ENCODE data around the gene TMX2. TPM values are rescaled to one million over a fixed set of nuclear protein-coding genes. Genes with fewer than 3 reads are reported as not detected.

Gene TMX2
- total and polyA plus RNA-seq, 10 of the 15 experiments (the other 5 are each of a cell fraction or from before 2014, with no cell fraction given), result 64.3 to 134 (median 91.6) TPM

- Histone ChIP-seq H4K20me1 (ENCODE audit: control insufficient read depth, insufficient read depth) (peaks cover 7% of the 10 kb centered on the region; the same call in 1 of the 2 replicates), H3K4me3 (no peak overlapping the region; the same call in 1 of the 2 replicates), H3K27ac (ENCODE audit: control insufficient read depth, insufficient read depth) (no peak overlapping the region), H3K36me3 (ENCODE audit: control insufficient read depth in 2 of 2, insufficient read depth in 2 of 2, low read length in 1 of 2) (peaks cover 5 to 25% of the 10 kb centered on the region in 2 experiments), H3K9me3 (replicated peaks; ENCODE audit: control insufficient read depth, insufficient read depth, low read length) (no peaks in the 10 kb centered on the region), H3K9ac (ENCODE audit: control insufficient read depth, insufficient read depth, low read length) (no peak overlapping the region), H2AFZ (ENCODE audit: control insufficient read depth, low read depth, low read length) (no peak overlapping the region), H3K27me3 (replicated peaks in 1 of 2; ENCODE audit: control insufficient read depth in 2 of 2, insufficient read depth in 2 of 2, low read length in 1 of 2) (no peaks in the 10 kb centered on the region), H3K4me2 (ENCODE audit: control insufficient read depth, insufficient read depth) (peak overlapping the region; percentile 50), H3K4me1 (ENCODE audit: control insufficient read depth, insufficient read depth, low read length) (peaks cover 4% of the 10 kb centered on the region), H3K79me2 (ENCODE audit: control insufficient read depth, insufficient read depth, low read length) (peaks cover 80% of the 10 kb centered on the region)
- FAIRE-seq (no peak), ATAC-seq (no peak), DNase-seq (ENCODE audit: low read depth, low spot score) (no peak)
- RAD21 ChIA-PET (ENCODE audit: unreplicated experiment), result interaction anchor here (0.6 to 3.3 kb wide), 4 partner anchors 36 to 902 kb away, joined by 3 to 11 read pairs (median 4); no protein-coding TSS in a partner anchor
- no peak for TF ChIP-seq BACH1 (IDR thresholded peaks at IDR 0.05; ENCODE audit: borderline replicate concordance)
- TF ChIP-seq BRCA1 (IDR thresholded peaks at IDR 0.05; ENCODE audit: low read depth, low read length), result no peak
- TF ChIP-seq ESRRA (IDR thresholded peaks at IDR 0.05; ENCODE audit: low read length), result no peak
- intact Hi-C loops (cut with micrococcal nuclease; ENCODE audit: unreplicated experiment), result no loop called here
- in situ Hi-C loops (cut with MboI), result no loop called here
- SMC1A ChIA-PET (ENCODE audit: uncharacterized antibody, unreplicated experiment), result interaction anchor here (1.3 to 2.4 kb wide), 2 partner anchors 14 to 126 kb away, joined by 4 to 16 read pairs; no protein-coding TSS in a partner anchor
- POLR2A ChIA-PET, result interaction anchor here (0.6 to 0.9 kb wide), 2 partner anchors 14 to 160 kb away, joined by 3 to 4 read pairs; no protein-coding TSS in a partner anchor
- no TSS peak for BruUV-seq (replicated peaks)
- CTCF ChIA-PET, result interaction anchor here (0.8 to 1.0 kb wide), 3 partner anchors 12 to 126 kb away, joined by 3 read pairs; no protein-coding TSS in a partner anchor
Observed at GRCh38 chr11:57674251-57674650, 38.1 kb upstream of the TMX2 start.

GRCh38 chr11:57675176-57675941 is 37.0 kb upstream of the TMX2 start:
- FAIRE-seq, result no peak
- CTCF ChIA-PET, result interaction anchor here (0.9 to 3.5 kb wide), 9 partner anchors 10 to 149 kb away, joined by 3 to 22 read pairs (median 4); no protein-coding TSS in a partner anchor

More at GRCh38 chr11:57675176-57675941, 37.0 kb upstream of the TMX2 start:
- H3K4me1 ChIP-seq (ENCODE audit: control insufficient read depth, insufficient read depth, low read length), result peaks cover 9% of the 10 kb centered on the region; the same call in 1 of the 2 replicates
- no peak overlapping the region for H2AFZ ChIP-seq (ENCODE audit: control insufficient read depth, low read depth, low read length)
- H4K20me1 ChIP-seq (ENCODE audit: control insufficient read depth, insufficient read depth), result peaks cover 7% of the 10 kb centered on the region; the same call in 1 of the 2 replicates
- intact Hi-C loops (cut with micrococcal nuclease; ENCODE audit: unreplicated experiment) (no loop called here), in situ Hi-C loops (cut with MboI) (no loop called here)
- DNase-seq (ENCODE audit: low read depth, low spot score), result no peak
- ChIA-PET RAD21 (ENCODE audit: unreplicated experiment) (interaction anchor here (0.8 to 2.4 kb wide), 6 partner anchors 9 to 125 kb away, joined by 3 to 10 read pairs (median 3); partner anchors contain the start of gene SELENOH), POLR2A (interaction anchor here (0.6 to 1.2 kb wide), 3 partner anchors 17 to 89 kb away, joined by 3 to 5 read pairs (median 3); partner anchors contain the start of gene CLP1), SMC1A (ENCODE audit: uncharacterized antibody, unreplicated experiment) (interaction anchor here (0.6 to 2.4 kb wide), 12 partner anchors 9 to 133 kb away, joined by 3 to 16 read pairs (median 4); no protein-coding TSS in a partner anchor)
- TF ChIP-seq RAD21 (IDR thresholded peaks at IDR 0.05; ENCODE audit: insufficient read depth, low read depth, low read length), result 0 out of 2 replicates have a peak, but pooled peaks have one; percentile 15
- no peak for TF ChIP-seq HDGF (IDR thresholded peaks at IDR 0.05)
- TF ChIP-seq HDAC2 (IDR thresholded peaks at IDR 0.05), result no peak
- TF ChIP-seq CTCF (IDR thresholded peaks at IDR 0.05 in 2 of 3, conservative IDR thresholded peaks at IDR 0.05 in 1 of 3; ENCODE audit: control insufficient read depth in 2 of 3, extremely low read depth in 1 of 3, insufficient read depth in 1 of 3, low read depth in 3 of 3, low read length in 3 of 3), result peak in 2 of 3 experiments; percentile 18 to 42; a peak in 2 of 6 replicates
- WGBS (ENCODE audit: insufficient coverage, insufficient replicate concordance, low lambda C conversion rate, missing lambda C conversion rate), result 32% methylated on average over 3 of the region's 3 CpGs
- ATAC-seq, result peak; percentile 54
- BruUV-seq (replicated peaks), result no TSS peak
- H3K27ac ChIP-seq (ENCODE audit: control insufficient read depth, insufficient read depth), result 0 out of 2 replicates have a peak overlapping the region, but pooled peaks have one; percentile 24
- H3K36me3 ChIP-seq (ENCODE audit: control insufficient read depth in 2 of 2, insufficient read depth in 2 of 2, low read length in 1 of 2), result peaks cover 5 to 25% of the 10 kb centered on the region in 2 experiments
- H3K4me2 ChIP-seq (ENCODE audit: control insufficient read depth, insufficient read depth), result peak overlapping the region; percentile 66
- H3K79me2 ChIP-seq (ENCODE audit: control insufficient read depth, insufficient read depth, low read length), result peaks cover 77% of the 10 kb centered on the region
- no peaks in the 10 kb centered on the region for H3K9me3 ChIP-seq (replicated peaks; ENCODE audit: control insufficient read depth, insufficient read depth, low read length)
- peak overlapping the region; percentile 16; the same call in 1 of the 2 replicates for H3K4me3 ChIP-seq
- no peak overlapping the region for H3K9ac ChIP-seq (ENCODE audit: control insufficient read depth, insufficient read depth, low read length)
- no peaks in the 10 kb centered on the region for H3K27me3 ChIP-seq (replicated peaks in 1 of 2; ENCODE audit: control insufficient read depth in 2 of 2, insufficient read depth in 2 of 2, low read length in 1 of 2)
